Skeletal muscle tissue (tissue), 4 donors: ENCODE data around the gene UNC119. TPM values are rescaled to one million over a fixed set of nuclear protein-coding genes. Genes with fewer than 3 reads are reported as not detected.

Source experiments
- H3K27ac ChIP-seq: one replicate; pipeline ENCODE4 v1.7.0; 2013; ENCODE audit warnings: mild to moderate bottlenecking, low read depth, low read length, inconsistent platforms
- H3K27me3 ChIP-seq, 3 donors: one replicate each; pipeline ENCODE4 v1.7.0; 2013; ENCODE audit warnings: low read length in 3 of 3; ENCODE audit not compliant: control insufficient read depth in 3 of 3, insufficient read depth in 3 of 3
- H3K36me3 ChIP-seq, 3 donors: one replicate each; pipeline ENCODE4 v1.7.0; 2013; ENCODE audit warnings: low read length in 3 of 3; ENCODE audit not compliant: control insufficient read depth in 3 of 3, insufficient read depth in 3 of 3
- H3K4me1 ChIP-seq, 3 donors: one replicate each; pipeline ENCODE4 v1.7.0; 2013; ENCODE audit warnings: low read length in 3 of 3, mild to moderate bottlenecking in 3 of 3; ENCODE audit not compliant: control insufficient read depth in 3 of 3, insufficient read depth in 3 of 3
- H3K4me3 ChIP-seq, 3 donors: one replicate each; pipeline ENCODE4 v1.7.0; 2013; ENCODE audit warnings: low read length in 3 of 3
- H3K9ac ChIP-seq, 3 donors: one replicate each; pipeline ENCODE4 v1.7.0; 2013; ENCODE audit warnings: low read length in 3 of 3, mild to moderate bottlenecking in 3 of 3, moderate library complexity in 2 of 3, low read depth in 1 of 3
- H3K9me3 ChIP-seq, 3 donors: one replicate each; pipeline ENCODE4 v1.7.0; 2013; ENCODE audit warnings: low read length in 3 of 3; ENCODE audit not compliant: control insufficient read depth in 3 of 3
- total RNA-seq: library from RNA; depleted of rRNA; stranded (reverse); fragments of >200 nt; gene quantifications from one replicate; pipeline ENCODE4 v1.2.3, GENCODE V29; 2014
- donor health status: Osteomylitis.

The UNC119 gene
- total RNA-seq, 1 donor from 2014 or later: 5.7 TPM

DNA sequence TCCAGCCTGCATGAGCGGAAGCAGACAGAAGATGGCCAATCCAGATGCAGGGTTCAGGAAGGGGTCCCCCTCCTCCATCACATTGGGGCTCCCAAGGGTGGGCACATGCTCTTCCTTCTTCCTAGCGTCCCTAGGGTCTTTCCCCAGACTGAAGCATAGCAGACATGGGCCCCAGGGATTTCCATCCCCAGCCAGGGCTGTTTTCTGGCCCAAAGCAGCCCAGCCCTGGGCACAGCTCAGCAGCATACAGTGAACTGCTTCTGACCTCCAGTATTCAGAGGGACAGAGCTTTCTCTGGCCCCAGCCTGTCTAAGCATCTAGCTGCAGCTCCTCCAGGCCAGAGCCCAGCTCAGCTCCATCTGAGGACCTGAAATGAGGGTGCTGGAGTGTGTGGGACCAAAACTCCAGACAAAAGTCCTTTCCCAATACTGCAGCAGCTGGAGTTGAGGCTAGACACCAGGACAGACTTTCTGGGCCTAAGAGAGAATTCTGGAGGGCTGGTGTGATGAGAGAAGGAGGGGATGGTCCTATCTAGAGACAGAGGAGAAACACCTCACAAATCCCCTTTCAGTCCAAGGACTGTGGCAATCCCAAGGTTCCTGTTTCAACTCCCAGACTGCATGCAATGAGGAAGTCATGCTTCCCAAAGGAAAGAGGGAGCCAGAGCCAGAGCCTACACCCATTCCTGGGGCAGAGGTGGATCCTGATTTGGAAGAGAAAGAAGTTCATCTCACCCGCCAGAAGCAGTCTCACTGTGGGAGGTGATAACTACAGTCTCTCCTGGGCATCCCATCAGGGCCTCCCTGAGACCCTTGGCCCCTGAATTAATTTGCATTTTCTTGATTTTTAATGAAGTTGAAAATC, 50.8 kb downstream of the UNC119 start:
- peaks cover 3 to 7% (median 7%) of the 10 kb centered on the region in 3 donors for H3K4me1 ChIP-seq
- H3K36me3 ChIP-seq: no peaks in the 10 kb centered on the region
- H3K9me3 ChIP-seq: no peaks in the 10 kb centered on the region
- H3K27ac ChIP-seq: no peak overlapping the region
- H3K4me3 ChIP-seq: no peak overlapping the region
- H3K27me3 ChIP-seq: peaks cover 0 to 15% (median 11%) of the 10 kb centered on the region in 3 donors
- no peak overlapping the region for H3K9ac ChIP-seq

DNA sequence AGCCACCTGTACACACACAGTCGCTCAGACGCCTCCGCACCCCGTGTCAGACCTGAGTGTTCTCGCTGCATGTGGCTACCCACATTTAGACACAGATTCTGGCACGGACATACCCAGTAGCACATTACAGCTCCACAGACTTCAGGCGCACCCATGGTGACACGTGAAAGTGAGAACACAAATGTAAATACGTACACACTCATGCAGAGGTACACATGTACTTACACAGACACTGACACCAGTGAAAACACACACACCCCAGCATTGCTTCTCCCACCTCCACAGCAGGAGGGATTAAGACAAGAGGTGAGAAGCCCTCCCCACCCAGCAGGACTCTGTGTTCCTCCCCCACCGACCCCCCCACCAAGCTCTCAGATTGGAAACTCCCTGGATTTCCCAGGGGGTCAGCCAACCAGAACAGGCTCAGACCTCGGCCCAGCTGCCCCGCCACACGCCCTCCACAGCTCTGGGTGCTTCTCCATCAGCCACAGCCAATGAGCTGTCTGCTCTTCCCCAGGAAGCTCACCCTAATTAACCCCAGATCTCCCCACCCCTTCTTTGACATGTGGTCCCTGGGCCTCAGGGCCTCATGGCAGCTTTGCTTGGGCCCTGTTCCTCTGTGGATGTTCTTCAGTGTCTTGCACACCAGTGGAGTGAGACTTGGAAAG, 51.6 kb downstream of the UNC119 start:
- Histone ChIP-seq H3K9me3 (no peaks in the 10 kb centered on the region), H3K27me3 (peaks cover 0 to 16% (median 5%) of the 10 kb centered on the region in 3 donors), H3K9ac (no peak overlapping the region), H3K27ac (no peak overlapping the region), H3K36me3 (no peaks in the 10 kb centered on the region), H3K4me3 (no peak overlapping the region), H3K4me1 (peaks cover 3 to 7% (median 7%) of the 10 kb centered on the region in 3 donors)

DNA sequence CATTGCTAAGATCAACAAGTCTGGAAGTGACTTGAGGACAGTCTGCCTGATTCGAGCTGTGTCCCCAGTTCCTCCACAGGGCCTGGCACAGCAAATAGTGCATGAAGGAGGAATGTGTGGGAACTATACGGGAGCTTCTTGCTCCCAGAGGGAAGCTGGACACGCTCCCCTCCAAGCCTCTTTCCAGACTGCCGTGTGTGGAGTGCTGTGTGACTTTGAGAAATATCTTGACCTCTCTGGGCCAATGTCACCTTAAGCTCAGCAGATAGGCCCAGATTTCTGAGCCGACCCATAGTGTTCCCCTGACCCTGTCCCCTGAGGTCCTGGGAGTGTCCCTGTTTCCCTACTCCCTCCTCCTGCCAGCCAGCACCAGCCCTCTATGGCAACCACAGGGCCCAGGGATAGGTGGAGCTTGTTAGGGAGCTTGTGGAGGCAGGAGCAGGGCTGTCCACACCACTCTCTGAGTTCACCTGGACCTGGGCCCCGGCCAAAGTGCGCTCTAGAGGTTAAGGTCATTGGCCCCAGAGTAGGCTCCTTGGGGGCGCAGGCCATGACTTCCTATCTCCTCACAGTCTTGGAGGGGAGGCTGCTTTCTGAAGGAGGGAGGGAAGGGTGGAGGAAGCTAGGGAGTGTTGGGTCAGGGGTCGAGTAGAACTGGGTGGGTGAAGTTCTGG, 52.6 kb downstream of the UNC119 start:
- Histone ChIP-seq H3K4me1 (peaks cover 3 to 7% (median 7%) of the 10 kb centered on the region in 3 donors), H3K27ac (no peak overlapping the region), H3K36me3 (no peaks in the 10 kb centered on the region), H3K9me3 (no peaks in the 10 kb centered on the region), H3K27me3 (peaks cover 0 to 20% (median 15%) of the 10 kb centered on the region in 3 donors), H3K4me3 (no peak overlapping the region), H3K9ac (no peak overlapping the region)

DNA sequence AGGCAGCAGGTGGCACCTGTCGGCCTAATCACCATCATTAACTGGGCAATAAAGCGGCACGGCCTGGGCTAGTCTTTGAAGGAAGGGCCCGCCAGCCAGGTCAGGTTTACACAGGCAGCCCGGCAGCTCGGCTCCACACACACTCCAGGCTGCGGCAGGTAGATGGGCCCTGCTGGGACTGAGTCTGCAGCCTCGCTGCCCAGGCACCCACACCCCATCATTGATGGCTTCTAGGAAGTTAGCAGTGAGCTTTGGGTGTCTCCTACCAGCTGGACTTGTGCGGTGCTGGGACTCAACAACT, 53.1 kb downstream of the UNC119 start:
- Histone ChIP-seq H3K4me1 (peaks cover 3 to 7% (median 7%) of the 10 kb centered on the region in 3 donors), H3K9me3 (no peaks in the 10 kb centered on the region), H3K27ac (no peak overlapping the region), H3K4me3 (no peak overlapping the region), H3K9ac (no peak overlapping the region), H3K27me3 (peaks cover 2 to 25% (median 14%) of the 10 kb centered on the region in 3 donors), H3K36me3 (no peaks in the 10 kb centered on the region)

DNA sequence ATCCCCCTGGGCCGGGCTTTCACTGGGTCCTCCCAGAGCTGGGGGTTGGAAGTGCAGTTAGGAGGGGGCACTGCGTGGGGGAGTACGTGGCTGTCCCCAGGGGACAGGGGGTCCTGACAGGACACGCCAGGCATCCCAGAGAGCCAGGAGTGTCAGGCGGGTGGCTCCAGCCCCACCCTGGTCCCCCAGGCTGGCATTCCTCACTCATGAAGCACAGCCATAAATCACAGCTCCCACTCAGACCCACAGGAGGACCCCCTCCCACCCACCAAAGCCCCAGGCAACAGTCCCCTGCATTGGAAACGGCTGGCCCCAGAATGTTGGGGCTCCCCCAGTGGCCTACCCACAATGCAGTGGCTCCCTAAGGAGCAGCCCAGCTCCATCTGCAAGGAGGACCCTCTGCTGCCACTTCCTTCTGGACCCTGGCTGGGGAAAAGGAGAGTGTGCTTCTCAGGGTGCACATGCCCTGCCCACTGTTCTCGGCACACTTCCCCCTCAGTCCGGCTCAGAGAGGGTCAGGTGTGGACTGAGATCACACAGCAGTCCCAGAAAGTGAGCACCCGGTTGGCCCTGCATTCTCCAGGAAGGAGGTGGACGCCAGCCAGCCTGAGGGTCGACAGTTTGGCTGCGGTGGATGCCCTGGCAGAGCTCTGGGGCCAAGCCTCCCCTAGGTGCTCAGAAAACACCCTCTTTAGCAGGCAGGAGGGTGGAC, 53.6 kb downstream of the UNC119 start:
- Histone ChIP-seq H3K27ac (no peak overlapping the region), H3K4me3 (no peak overlapping the region), H3K9me3 (no peaks in the 10 kb centered on the region), H3K27me3 (peaks cover 3 to 29% (median 14%) of the 10 kb centered on the region in 3 donors), H3K9ac (no peak overlapping the region), H3K4me1 (peaks cover 3 to 7% (median 7%) of the 10 kb centered on the region in 3 donors), H3K36me3 (no peaks in the 10 kb centered on the region)

DNA sequence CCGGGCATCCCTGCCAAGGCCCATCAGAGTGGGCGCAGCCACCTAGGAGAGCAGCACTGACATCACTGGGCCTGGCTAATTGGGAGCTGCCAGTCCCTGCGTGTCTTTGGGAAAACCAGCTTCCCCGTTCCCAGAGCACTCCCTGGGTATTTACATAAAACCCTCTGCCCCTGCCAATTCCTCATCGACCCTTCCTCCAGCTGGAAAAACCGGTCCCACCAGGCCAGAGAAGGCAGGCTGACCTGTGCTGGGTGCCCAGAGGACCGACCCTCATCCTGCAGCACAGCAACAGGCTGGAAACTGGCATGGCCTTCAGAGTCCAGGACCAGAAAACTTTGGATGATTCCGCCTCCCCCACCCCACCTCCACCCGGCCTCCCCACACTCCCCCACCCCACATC, 54.5 kb downstream of the UNC119 start:
- H3K27me3 ChIP-seq: peaks cover 6 to 32% (median 22%) of the 10 kb centered on the region in 3 donors
- H3K4me3 ChIP-seq: no peak overlapping the region
- no peak overlapping the region for H3K27ac ChIP-seq
- no peaks in the 10 kb centered on the region for H3K9me3 ChIP-seq
- H3K4me1 ChIP-seq: peaks cover 3 to 7% (median 7%) of the 10 kb centered on the region in 3 donors
- H3K36me3 ChIP-seq: no peaks in the 10 kb centered on the region
- H3K9ac ChIP-seq: no peak overlapping the region

Other genes starting within 250 kb of the UNC119 start
- gene TMEM97, start 233.4 kb downstream of the UNC119 start, total RNA-seq: 12.5 TPM
- 19.8 TPM for gene IFT20, start 217.2 kb downstream of the UNC119 start, total RNA-seq
- 18.8 TPM for gene TNFAIP1, start 216.9 kb downstream of the UNC119 start, total RNA-seq
- 44.4 TPM for gene POLDIP2, start 195.1 kb downstream of the UNC119 start, total RNA-seq
- gene SEBOX, start 187.4 kb downstream of the UNC119 start, total RNA-seq: not detected
- gene VTN, start 182.3 kb downstream of the UNC119 start, total RNA-seq: 0.52 TPM
- gene SARM1, start 180.9 kb downstream of the UNC119 start, total RNA-seq: 5.7 TPM
- 4.7 TPM for gene SLC46A1, start 146.4 kb downstream of the UNC119 start, total RNA-seq
- gene SLC13A2, start 79.0 kb downstream of the UNC119 start, total RNA-seq: not detected
- not detected for gene FOXN1, start 46.3 kb downstream of the UNC119 start, total RNA-seq
- 19.3 TPM for gene PIGS, start 18.9 kb upstream of the UNC119 start, total RNA-seq
- gene ALDOC, start 24.3 kb upstream of the UNC119 start, total RNA-seq: 4.7 TPM
- gene SPAG5, start 46.4 kb upstream of the UNC119 start, total RNA-seq: 5.7 TPM
- gene RSKR, start 61.6 kb upstream of the UNC119 start, total RNA-seq: 3.7 TPM
- gene BLTP2, start 92.5 kb upstream of the UNC119 start, total RNA-seq: 80.4 TPM
- 41.2 TPM for gene SDF2, start 109.3 kb upstream of the UNC119 start, total RNA-seq
- gene SUPT6H, start 109.6 kb upstream of the UNC119 start, total RNA-seq: 36.5 TPM
- gene PROCA1, start 159.3 kb upstream of the UNC119 start, total RNA-seq: 0.52 TPM
- 44.9 TPM for gene RAB34, start 165.2 kb upstream of the UNC119 start, total RNA-seq
- gene RPL23A, start 167.4 kb upstream of the UNC119 start, total RNA-seq: 880 TPM
- 1.6 TPM for gene TLCD1, start 173.6 kb upstream of the UNC119 start, total RNA-seq
- gene NEK8, start 176.2 kb upstream of the UNC119 start, total RNA-seq: 0.52 TPM
- gene TRAF4, start 191.4 kb upstream of the UNC119 start, total RNA-seq: 26.1 TPM